Coronary artery (tissue), 2 donors: ENCODE data around the gene KMT5B.

Experiments
- DNase-seq: peaks from one replicate; pipeline ENCODE4 v3.0.0-alpha.2; 2017; ENCODE audit warnings: low spot score
- H3K27ac ChIP-seq, 2 donors: fragments of 200-600 bp; sonication (generic); one replicate each; pipeline ENCODE4 v1.5.1; 2016 to 2019
- H3K4me3 ChIP-seq: fragments of 200-600 bp; sonication (generic); 2 replicates; pipeline ENCODE4 v1.5.1; 2016; ENCODE audit warnings: mild to moderate bottlenecking, moderate library complexity
- TF ChIP-seq, protein P1 (sequence below): fragments of 200-600 bp; sonication (generic); IDR thresholded peaks from one replicate; pipeline ENCODE4 v1.5.1; 2019; ENCODE audit warnings: antibody characterized with exemption

The KMT5B gene

DNA sequence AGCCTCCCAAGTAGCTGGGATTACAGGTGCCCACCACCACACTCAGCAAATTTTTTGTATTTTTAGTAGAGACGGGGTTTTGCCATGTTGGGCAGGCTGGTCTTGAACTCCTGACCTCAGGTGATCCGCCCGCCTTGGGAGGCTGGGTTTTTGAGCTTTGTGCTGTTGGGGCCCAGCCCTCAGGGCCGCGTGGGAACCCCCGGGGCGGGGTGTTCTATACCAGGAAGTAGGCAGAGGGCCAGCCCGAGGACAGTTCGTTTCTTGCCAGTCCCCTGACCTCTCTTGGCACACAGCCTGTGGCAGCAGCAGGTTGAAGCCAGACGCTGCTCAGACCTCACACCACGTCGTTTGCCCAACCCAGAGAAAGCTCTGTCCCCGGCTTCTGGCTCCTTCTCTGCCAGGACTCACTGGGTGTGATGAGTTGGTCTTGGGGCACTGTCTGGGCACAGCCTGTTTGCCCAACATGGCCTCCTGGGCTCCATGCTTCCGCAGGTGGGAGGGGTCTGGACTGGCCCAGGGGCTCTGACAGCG lies 67.0 kb downstream of the KMT5B start:
- Histone ChIP-seq H3K27ac (no peak overlapping the region), H3K4me3 (no peak overlapping the region)
- DNase-seq: no peak
- TF ChIP-seq, protein P1, sequence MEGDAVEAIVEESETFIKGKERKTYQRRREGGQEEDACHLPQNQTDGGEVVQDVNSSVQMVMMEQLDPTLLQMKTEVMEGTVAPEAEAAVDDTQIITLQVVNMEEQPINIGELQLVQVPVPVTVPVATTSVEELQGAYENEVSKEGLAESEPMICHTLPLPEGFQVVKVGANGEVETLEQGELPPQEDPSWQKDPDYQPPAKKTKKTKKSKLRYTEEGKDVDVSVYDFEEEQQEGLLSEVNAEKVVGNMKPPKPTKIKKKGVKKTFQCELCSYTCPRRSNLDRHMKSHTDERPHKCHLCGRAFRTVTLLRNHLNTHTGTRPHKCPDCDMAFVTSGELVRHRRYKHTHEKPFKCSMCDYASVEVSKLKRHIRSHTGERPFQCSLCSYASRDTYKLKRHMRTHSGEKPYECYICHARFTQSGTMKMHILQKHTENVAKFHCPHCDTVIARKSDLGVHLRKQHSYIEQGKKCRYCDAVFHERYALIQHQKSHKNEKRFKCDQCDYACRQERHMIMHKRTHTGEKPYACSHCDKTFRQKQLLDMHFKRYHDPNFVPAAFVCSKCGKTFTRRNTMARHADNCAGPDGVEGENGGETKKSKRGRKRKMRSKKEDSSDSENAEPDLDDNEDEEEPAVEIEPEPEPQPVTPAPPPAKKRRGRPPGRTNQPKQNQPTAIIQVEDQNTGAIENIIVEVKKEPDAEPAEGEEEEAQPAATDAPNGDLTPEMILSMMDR: no peak

DNA sequence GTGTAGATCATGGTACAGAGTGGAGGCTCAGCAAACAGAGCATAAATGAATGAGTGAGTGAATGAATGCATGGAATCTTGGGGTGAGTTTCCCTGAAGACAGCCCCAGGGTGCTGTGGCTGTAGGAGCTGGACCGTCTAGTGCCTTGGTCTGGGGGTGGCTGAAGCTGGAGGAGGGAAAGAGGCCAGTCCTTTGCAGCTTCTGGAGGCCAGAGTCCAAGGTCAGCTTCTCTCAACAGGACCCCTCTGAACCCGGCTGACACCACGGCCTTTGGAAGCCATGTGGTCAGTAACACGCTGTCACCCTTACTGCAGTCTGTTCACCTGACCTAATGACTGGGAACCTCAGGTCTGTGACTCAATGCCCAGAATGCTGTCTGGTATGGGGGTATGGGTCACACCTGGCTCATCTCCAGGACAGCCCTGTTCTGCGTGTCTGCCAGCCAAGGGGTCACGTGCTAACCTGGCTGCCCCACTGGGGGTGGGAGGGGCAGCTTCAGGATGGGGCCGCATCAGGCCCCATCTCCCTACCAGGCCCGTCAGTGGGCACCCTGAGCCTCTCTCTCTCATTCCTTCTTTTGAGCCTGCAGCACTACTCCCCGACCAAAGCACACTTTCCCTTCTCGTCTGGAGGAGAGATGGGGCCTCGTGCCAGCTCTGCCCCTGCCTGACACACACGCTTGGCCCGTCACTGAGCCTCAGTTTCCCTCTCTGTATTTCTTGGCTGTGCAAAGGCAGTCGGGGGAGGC lies 67.8 kb downstream of the KMT5B start:
- Histone ChIP-seq H3K4me3 (no peak overlapping the region), H3K27ac (no peak overlapping the region)
- TF ChIP-seq, protein P1: no peak
- DNase-seq: no peak

DNA sequence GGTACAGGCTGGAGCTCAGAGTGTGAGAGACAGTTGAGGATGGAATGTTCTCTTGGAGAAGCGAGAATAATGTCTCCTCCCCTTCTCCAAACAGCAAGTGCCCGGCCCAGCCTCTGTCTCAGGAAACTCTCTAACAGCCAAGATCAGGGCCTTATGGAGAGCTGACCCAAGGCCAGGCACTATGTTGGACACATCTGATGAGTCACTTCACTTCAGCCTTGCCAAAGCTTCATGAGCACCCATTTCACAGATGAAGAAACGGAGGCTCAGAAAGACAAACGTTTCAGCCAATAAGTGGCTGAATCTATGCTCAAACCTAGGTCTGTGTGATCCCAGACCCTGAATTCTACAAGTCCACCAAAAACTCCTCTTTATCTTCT lies 69.8 kb downstream of the KMT5B start:
- H3K4me3 ChIP-seq: no peak overlapping the region
- DNase-seq: no peak
- TF ChIP-seq, protein P1: no peak
- H3K27ac ChIP-seq: no peak overlapping the region

DNA sequence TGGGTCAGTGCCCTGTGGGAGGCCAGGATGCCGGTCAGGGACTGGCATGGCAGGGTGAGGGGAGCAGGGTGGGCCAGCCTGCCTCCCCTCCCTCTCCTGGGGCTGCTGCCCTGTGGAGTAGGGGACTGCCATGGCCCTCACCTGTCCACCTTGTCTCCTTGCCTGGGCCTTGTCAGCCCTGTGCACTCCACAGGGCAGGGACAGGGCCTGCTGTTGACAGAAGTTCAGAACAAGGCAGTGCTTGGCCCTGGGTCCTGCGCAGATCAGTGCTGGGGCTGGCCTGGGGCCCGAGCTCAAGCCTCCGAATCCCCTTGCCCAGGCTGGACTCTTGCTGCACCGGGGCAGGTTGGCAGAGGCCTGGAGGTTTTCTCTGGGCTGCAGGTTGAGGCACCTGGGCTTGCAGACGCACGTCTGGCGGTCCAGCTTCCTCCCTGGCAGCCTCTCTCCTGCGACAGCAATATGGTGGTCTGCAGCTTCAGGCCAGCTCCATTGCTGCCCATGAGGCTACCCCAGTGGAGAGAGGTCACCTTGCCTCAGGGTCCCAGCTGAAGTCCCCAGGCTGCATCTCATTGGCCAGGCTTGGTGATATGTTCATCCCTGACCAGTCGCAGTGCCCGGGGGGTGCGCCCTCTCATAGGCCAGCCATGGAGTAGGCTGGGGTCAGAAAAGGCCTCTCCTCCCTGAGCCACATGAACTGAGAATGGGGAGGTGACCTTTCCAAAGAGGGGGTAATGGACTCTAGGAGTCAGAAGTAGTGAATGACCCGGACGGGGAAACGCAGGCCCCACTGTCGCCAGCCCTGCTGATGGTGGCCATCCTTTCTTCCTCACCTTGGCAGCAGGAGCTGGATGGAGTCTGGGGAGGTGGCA lies 70.4 kb downstream of the KMT5B start:
- no peak for DNase-seq
- Histone ChIP-seq H3K27ac (no peak overlapping the region), H3K4me3 (no peak overlapping the region)
- TF ChIP-seq, protein P1: no peak

DNA sequence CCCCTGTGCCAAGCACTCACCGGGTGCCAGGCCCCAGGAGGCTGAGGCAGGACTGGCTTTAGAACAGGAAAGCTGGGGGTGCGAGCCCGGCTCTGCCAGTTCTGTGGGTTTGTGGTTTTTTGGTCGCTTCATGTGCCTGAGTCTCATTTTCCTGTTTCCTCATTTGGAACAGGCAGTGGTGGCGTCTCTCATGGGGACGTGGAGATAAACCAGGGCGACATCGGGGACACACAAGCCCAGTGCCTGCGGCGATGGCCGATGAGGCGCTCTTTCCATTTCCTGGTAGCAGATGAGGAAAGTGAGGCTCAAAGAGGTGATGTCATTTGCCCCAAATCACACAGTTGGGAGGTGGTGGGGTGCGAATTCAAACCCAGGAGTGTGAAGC lies 71.1 kb downstream of the KMT5B start:
- Histone ChIP-seq H3K4me3 (no peak overlapping the region), H3K27ac (no peak overlapping the region)
- no peak for DNase-seq
- TF ChIP-seq, protein P1: no peak

DNA sequence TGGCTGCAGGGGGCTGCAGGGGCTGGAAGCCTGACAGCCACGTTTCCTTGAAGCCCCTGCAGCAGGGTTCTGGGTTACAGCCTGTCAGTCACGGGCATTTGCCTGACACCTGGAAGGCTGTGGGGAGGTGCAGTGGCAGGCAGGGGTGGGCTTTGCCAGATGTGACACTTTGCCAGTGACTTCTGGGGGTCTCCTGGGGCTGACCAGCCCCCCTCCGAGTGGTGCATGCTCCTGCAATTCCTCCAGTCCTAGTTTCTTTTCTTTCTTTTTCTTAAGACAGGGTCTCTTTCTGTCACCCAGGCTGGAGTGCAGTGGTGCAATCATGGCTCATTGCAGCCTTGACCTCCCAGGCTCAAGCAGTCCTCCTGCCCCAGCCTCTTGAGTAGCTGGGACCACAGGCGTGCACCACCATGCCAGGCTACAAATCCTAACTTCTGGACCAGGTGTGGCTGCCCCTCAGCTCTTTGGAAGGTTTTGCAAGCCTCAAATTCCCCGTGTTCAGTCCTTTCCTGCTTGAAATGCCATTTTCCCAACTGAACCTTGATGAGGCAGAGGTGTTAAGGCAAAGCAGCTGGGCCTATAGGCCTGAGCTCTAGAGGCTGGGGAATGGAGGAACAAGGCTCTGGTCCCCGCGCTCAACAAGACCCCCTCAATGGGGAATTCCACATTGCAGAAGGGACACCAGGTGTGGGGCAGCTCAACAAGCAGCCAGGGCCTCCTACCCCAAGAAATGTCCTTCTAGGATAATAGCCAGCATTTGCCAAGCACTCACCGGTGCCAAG lies 71.7 kb downstream of the KMT5B start:
- TF ChIP-seq, protein P1: no peak
- Histone ChIP-seq H3K27ac (no peak overlapping the region), H3K4me3 (no peak overlapping the region)
- DNase-seq: no peak
